HepG2 (cell line): ENCODE data around the gene CDC42EP5. TPM values are rescaled to one million over a fixed set of nuclear protein-coding genes. Genes with fewer than 3 reads are reported as not detected.

Experiments
- ATAC-seq: fragments of 200-7000 bp; cut with Tn5 transposase; 3 replicates; pipeline ENCODE4 v1.9.1; 2020; ENCODE audit warnings: mild to moderate bottlenecking, moderate library complexity
- BruUV-seq: library from RNA; stranded (reverse); fragments of 400-500 nt; replicated peaks from 2 replicates; lab custom pipeline; 2021; lab: Mats Ljungman, UMichigan
- CTCF ChIA-PET: fragments of 300-600 bp; formaldehyde crosslinking; extraction: SDS; loops from one replicate; lab custom pipeline; 2021; ENCODE audit warnings: low total read pairs, inconsistent platforms, low intra/inter-chr PET ratio; lab: Yijun Ruan, JAX
- POLR2A ChIA-PET: fragments of 350-600 bp; sonication (Branson Sonifier 250); formaldehyde crosslinking; loops from one replicate; lab custom pipeline; 2020; ENCODE audit warnings: antibody characterized with exemption, inconsistent platforms; lab: Yijun Ruan, JAX
- DNase-seq: peaks from one replicate; pipeline ENCODE4 v3.0.0-alpha.2; 2015; ENCODE audit warnings: low spot score
- FAIRE-seq: peaks from 3 replicates; lab custom pipeline; 2011; peaks lifted over from hg19 to GRCh38; lab: Jason Lieb, UNC
- H2AFZ ChIP-seq: one replicate; pipeline ENCODE4 v1.6.1; 2011; ENCODE audit warnings: low read length, inconsistent platforms
- H3K27ac ChIP-seq: fragments of 300-600 bp; 3 replicates; pipeline ENCODE4 v1.8.0; 2011; ENCODE audit warnings: mixed run types, mild to moderate bottlenecking, mixed read lengths, low read length, inconsistent platforms; ENCODE audit not compliant: insufficient read depth; ENCODE audit errors: extremely low read length
- H3K27me3 ChIP-seq, 2 experiments: fragments of 200-600 bp in 1 of 2; 2 replicates in 1 of 2; 3 replicates in 1 of 2; pipeline versions ENCODE4 v1.6.0 to v1.8.0; 2011; ENCODE audit warnings: low read length in 2 of 2, mild to moderate bottlenecking in 2 of 2, moderate library complexity in 2 of 2, inconsistent platforms in 1 of 2; ENCODE audit not compliant: insufficient read depth in 2 of 2, control insufficient read depth in 1 of 2
- H3K36me3 ChIP-seq, 2 experiments: fragments of 200-600 bp in 1 of 2; replicated peaks in 1 of 2; 2 replicates in 1 of 2; 3 replicates in 1 of 2; pipeline versions ENCODE4 v1.5.1 to v1.8.0; 2011; ENCODE audit warnings: low read length in 2 of 2, inconsistent platforms in 1 of 2; ENCODE audit not compliant: insufficient read depth in 2 of 2, control insufficient read depth in 1 of 2
- H3K4me1 ChIP-seq: 2 replicates; pipeline ENCODE4 v1.5.1; 2012; ENCODE audit warnings: low read length, inconsistent platforms; ENCODE audit not compliant: insufficient read depth
- H3K4me2 ChIP-seq: 2 replicates; pipeline ENCODE4 v1.6.0; 2011; ENCODE audit warnings: low read depth, low read length, inconsistent platforms
- H3K4me3 ChIP-seq, 3 experiments: fragments of 200-600 bp in 1 of 3; sonication (generic), shearing (Covaris generic) in 1 of 3; replicated peaks in 1 of 3; 2 replicates each; pipeline ENCODE4 v1.5.1; 2011 to 2016; ENCODE audit warnings: low read length in 3 of 3, inconsistent platforms in 2 of 3, low read depth in 2 of 3, mild to moderate bottlenecking in 2 of 3, control low read depth in 1 of 3, mixed read lengths in 1 of 3; ENCODE audit not compliant: insufficient read depth in 1 of 3
- H3K79me2 ChIP-seq: one replicate; pipeline ENCODE4 v1.6.1; 2011; ENCODE audit warnings: low read length, inconsistent platforms; ENCODE audit not compliant: insufficient read depth
- H3K9ac ChIP-seq: 2 replicates; pipeline ENCODE4 v1.6.0; 2011; ENCODE audit warnings: mild to moderate bottlenecking, low read depth, low read length, inconsistent platforms; ENCODE audit not compliant: insufficient read depth
- H3K9me3 ChIP-seq: 2 replicates; pipeline ENCODE4 v1.5.1; 2012; ENCODE audit warnings: mild to moderate bottlenecking, low read length
- H4K20me1 ChIP-seq: 2 replicates; pipeline ENCODE4 v1.6.0; 2011; ENCODE audit warnings: inconsistent platforms, mild to moderate bottlenecking, low read length, moderate library complexity; ENCODE audit not compliant: insufficient read depth
- AGO1 ChIP-seq: fragments of 200-400 bp; formaldehyde crosslinking; IDR thresholded peaks from 2 replicates; pipeline ENCODE4 v1.6.1; 2017; ENCODE audit warnings: mild to moderate bottlenecking, low read depth, low read length, moderate library complexity; ENCODE audit not compliant: poor library complexity, severe bottlenecking
- GTF3A ChIP-seq: sonication (generic); formaldehyde crosslinking; conservative IDR thresholded peaks from 2 replicates; pipeline ENCODE4 v1.4.0; 2020; ENCODE audit warnings: mild to moderate bottlenecking, missing genetic modification reagents
- MAFK ChIP-seq, 2 experiments: IDR thresholded peaks in 1 of 2; conservative IDR thresholded peaks in 1 of 2; 2 replicates each; pipeline ENCODE4 v1.6.1; 2011; ENCODE audit warnings: improper control_type of control experiment in 2 of 2, low read length in 2 of 2
- PAX8 ChIP-seq: sonication (generic); formaldehyde crosslinking; IDR thresholded peaks from 2 replicates; pipeline ENCODE4 v1.8.0; 2022; ENCODE audit warnings: mild to moderate bottlenecking, missing genetic modification reagents, borderline replicate concordance
- POLR2G ChIP-seq: fragments of 200-400 bp; formaldehyde crosslinking; IDR thresholded peaks from 2 replicates; pipeline ENCODE4 v1.6.1; 2018; ENCODE audit warnings: mild to moderate bottlenecking, low read depth, low read length, moderate library complexity
- ZBTB2 ChIP-seq: sonication (generic); formaldehyde crosslinking; IDR thresholded peaks from 2 replicates; pipeline ENCODE4 v1.8.0; 2022; ENCODE audit warnings: low read depth, missing genetic modification reagents
- ZBTB21 ChIP-seq: sonication (generic); formaldehyde crosslinking; IDR thresholded peaks from 2 replicates; pipeline ENCODE4 v1.4.0; 2020; ENCODE audit warnings: missing genetic modification reagents
- ZBTB7B ChIP-seq: sonication (generic); formaldehyde crosslinking; IDR thresholded peaks from 2 replicates; pipeline ENCODE4 v1.4.0; 2020; ENCODE audit warnings: missing genetic modification reagents
- ZNF343 ChIP-seq: sonication (generic); formaldehyde crosslinking; IDR thresholded peaks from 2 replicates; pipeline ENCODE4 v1.4.0; 2020; ENCODE audit warnings: mild to moderate bottlenecking, missing genetic modification reagents
- WGBS: methylation state at CpG from one replicate; pipeline ENCODE4 v1.1.6; 2017; ENCODE audit warnings: low lambda C conversion rate; 5-methylcytosine and 5-hydroxymethylcytosine counted together
- in situ Hi-C: cut with HindIII; loops from 2 replicates; pipeline ENCODE4 v1.10.0; 2017; ENCODE audit warnings: low pct_unique_long_range_greater_than_20kb; ENCODE audit not compliant: extremely low pct_ligation_motif_present
- intact Hi-C: fragments of 100-400 bp; cut with micrococcal nuclease; formaldehyde crosslinking; loops from one replicate; pipeline ENCODE4 v1.10.0; 2022; ENCODE audit not compliant: unreplicated experiment
- polyA plus RNA-seq, 8 experiments: library from polyadenylated mRNA; depleted of rRNA in 3 of 8; stranded (reverse) in 7 of 8; unstranded in 1 of 8; fragments of >200 nt; fragmentation: Illumina TruSeq in 4 of 8; extraction: Trizol in 4 of 8; gene quantifications; 2 replicates each; pipeline versions ENCODE4 v1.2.1 to v1.2.3, GENCODE V29; 2011 to 2016; ENCODE audit warnings: low read depth in 4 of 8, missing spikeins in 1 of 8, mixed read lengths in 1 of 8; ENCODE audit not compliant: insufficient read depth in 1 of 8
- total RNA-seq, 5 experiments: library from RNA; depleted of rRNA; stranded (reverse); fragments of >200 nt; fragmentation: Illumina TruSeq; extraction: Trizol; gene quantifications; 2 replicates each; pipeline ENCODE4 v1.2.3, GENCODE V29; 2016; ENCODE audit warnings: low read depth in 1 of 5

The CDC42EP5 gene
- total and polyA plus RNA-seq, 2 of the 13 experiments (the other 11 are each of a cell fraction or from before 2014, with no cell fraction given), result 0.41 to 1.6 TPM

- Histone ChIP-seq H3K27me3 (no peaks in the 10 kb centered on the region; a peak in 1 of 5 replicates), H3K4me1 (peaks cover 18% of the 10 kb centered on the region), H3K36me3 (no peaks in the 10 kb centered on the region), H3K4me3 (no peak overlapping the region), H3K9ac (no peak overlapping the region), H3K79me2 (no peaks in the 10 kb centered on the region), H3K27ac (no peak overlapping the region), H3K4me2 (no peak overlapping the region), H3K9me3 (no peaks in the 10 kb centered on the region), H2AFZ (no peak overlapping the region), H4K20me1 (no peaks in the 10 kb centered on the region)
- no peak for DNase-seq
- in situ Hi-C loops, result no loop called here
- no TSS peak for BruUV-seq
- TF ChIP-seq ZBTB21 (CRISPR knock-in tag) (no peak), GTF3A (no peak), PAX8 (CRISPR knock-in tag) (no peak), POLR2G (0 out of 2 replicates have a peak, but pooled peaks have one; percentile 4), MAFK (conservative IDR thresholded peaks at IDR 0.05 in 1 of 2, IDR thresholded peaks at IDR 0.05 in 1 of 2; ENCODE audit: low read length in 2 of 2) (peak in 1 of 2 experiments; percentile 5; a peak in 1 of 4 replicates)
- intact Hi-C loops, result no loop called here
- ATAC-seq, result no peak
- ChIA-PET POLR2A (no interaction called here), CTCF (no interaction called here)
- FAIRE-seq, result no peak
- 86% methylated on average over 5 of the region's 5 CpGs for WGBS
Observed at GRCh38 chr19:54425382-54425723, 47.7 kb downstream of the CDC42EP5 start.

GRCh38 chr19:54424660-54425381 lies 48.3 kb downstream of the CDC42EP5 start:
- intact Hi-C loops, result no loop called here

More at GRCh38 chr19:54424660-54425381, 48.3 kb downstream of the CDC42EP5 start:
- H3K79me2 ChIP-seq, result no peaks in the 10 kb centered on the region
- H3K4me3 ChIP-seq, result no peak overlapping the region
- ATAC-seq, result no peak
- peaks cover 23% of the 10 kb centered on the region for H3K4me1 ChIP-seq
- ChIA-PET POLR2A (no interaction called here), CTCF (no interaction called here)
- no peak for FAIRE-seq
- no peak overlapping the region for H2AFZ ChIP-seq
- WGBS, result 93% methylated on average over 22 of the region's 36 CpGs
- H3K9ac ChIP-seq, result no peak overlapping the region
- in situ Hi-C loops, result no loop called here
- TF ChIP-seq ZBTB7B (CRISPR knock-in tag) (no peak), AGO1 (peak; percentile 75), ZBTB2 (CRISPR knock-in tag) (no peak), ZNF343 (CRISPR knock-in tag) (no peak)
- TF ChIP-seq, all 625 proteins: peak for 1
- H3K27ac ChIP-seq, result no peak overlapping the region
- BruUV-seq, result no TSS peak
- DNase-seq, result no peak
- no peaks in the 10 kb centered on the region; a peak in 1 of 5 replicates for H3K27me3 ChIP-seq
- H4K20me1 ChIP-seq, result no peaks in the 10 kb centered on the region
- H3K4me2 ChIP-seq, result no peak overlapping the region
- H3K9me3 ChIP-seq, result no peaks in the 10 kb centered on the region
- no peaks in the 10 kb centered on the region for H3K36me3 ChIP-seq
